Type B pancreatic cell (in vitro differentiated cells): ENCODE results near the gene CCDC3. TPM values are rescaled to one million over a fixed set of nuclear protein-coding genes. Genes with fewer than 3 reads are reported as not detected.

Experiments
- DNase-seq: peaks from one replicate; pipeline ENCODE4 v3.0.0; 2021; ENCODE audit warnings: mixed read lengths; ENCODE audit not compliant: unreplicated experiment; ENCODE audit errors: extremely low spot score
- H3K27ac Mint-ChIP-seq: 2 replicates; pipeline ENCODE4 v1.8.0; 2021; ENCODE audit warnings: mild to moderate bottlenecking, mixed read lengths
- H3K27me3 Mint-ChIP-seq: 2 replicates; pipeline ENCODE4 v1.8.0; 2021; ENCODE audit warnings: mixed read lengths
- H3K36me3 Mint-ChIP-seq: 2 replicates; pipeline ENCODE4 v1.8.0; 2021; ENCODE audit warnings: mixed read lengths
- H3K4me1 Mint-ChIP-seq: one replicate; pipeline ENCODE4 v1.8.0; 2021; ENCODE audit warnings: mixed read lengths; ENCODE audit not compliant: unreplicated experiment
- H3K4me3 Mint-ChIP-seq: 2 replicates; pipeline ENCODE4 v1.8.0; 2021; ENCODE audit warnings: mild to moderate bottlenecking, mixed read lengths
- H3K9me3 Mint-ChIP-seq: 2 replicates; pipeline ENCODE4 v1.8.0; 2021; ENCODE audit warnings: mixed read lengths
- total RNA-seq: library from RNA; stranded (reverse); gene quantifications from 2 replicates; pipeline ENCODE4 v1.2.1, GENCODE V29; 2021; ENCODE audit warnings: low replicate concordance
- TF ChIP-seq, protein P1 (sequence below): fragments of 200-600 bp; sonication (generic); conservative IDR thresholded peaks from 2 replicates; pipeline ENCODE4 v1.5.0; 2021; ENCODE audit warnings: antibody characterized with exemption, mild to moderate bottlenecking

CCDC3 gene
- total RNA-seq, 1 donor from 2014 or later: 17.6 TPM

DNA sequence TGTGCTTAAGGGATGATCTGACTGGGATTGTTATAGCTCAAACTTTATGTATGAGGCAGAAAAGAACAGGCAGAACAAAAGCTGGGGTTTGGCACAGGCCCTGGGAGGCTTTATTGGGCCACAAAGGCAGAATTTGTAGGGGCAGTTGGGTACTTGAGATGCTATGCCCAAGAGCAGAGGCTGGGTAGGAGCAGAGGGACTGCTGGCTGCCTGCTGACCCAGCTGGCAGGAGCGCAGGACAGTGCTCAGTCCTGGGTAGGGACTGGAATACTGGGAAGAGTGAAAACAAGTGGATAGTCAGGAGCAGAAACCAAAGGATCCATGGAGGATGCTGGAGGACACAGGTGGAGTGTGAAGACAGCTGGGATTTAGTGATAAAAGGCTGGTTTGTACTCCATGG lies 75.7 kb downstream of the CCDC3 start:
- H3K4me3 Mint-ChIP-seq: no peak overlapping the region
- peaks cover 4% of the 10 kb centered on the region for H3K9me3 Mint-ChIP-seq
- H3K4me1 Mint-ChIP-seq: peaks cover 13% of the 10 kb centered on the region
- no peak overlapping the region for H3K27ac Mint-ChIP-seq
- H3K36me3 Mint-ChIP-seq: peaks cover 12% of the 10 kb centered on the region
- DNase-seq: no peak
- TF ChIP-seq, protein P1, sequence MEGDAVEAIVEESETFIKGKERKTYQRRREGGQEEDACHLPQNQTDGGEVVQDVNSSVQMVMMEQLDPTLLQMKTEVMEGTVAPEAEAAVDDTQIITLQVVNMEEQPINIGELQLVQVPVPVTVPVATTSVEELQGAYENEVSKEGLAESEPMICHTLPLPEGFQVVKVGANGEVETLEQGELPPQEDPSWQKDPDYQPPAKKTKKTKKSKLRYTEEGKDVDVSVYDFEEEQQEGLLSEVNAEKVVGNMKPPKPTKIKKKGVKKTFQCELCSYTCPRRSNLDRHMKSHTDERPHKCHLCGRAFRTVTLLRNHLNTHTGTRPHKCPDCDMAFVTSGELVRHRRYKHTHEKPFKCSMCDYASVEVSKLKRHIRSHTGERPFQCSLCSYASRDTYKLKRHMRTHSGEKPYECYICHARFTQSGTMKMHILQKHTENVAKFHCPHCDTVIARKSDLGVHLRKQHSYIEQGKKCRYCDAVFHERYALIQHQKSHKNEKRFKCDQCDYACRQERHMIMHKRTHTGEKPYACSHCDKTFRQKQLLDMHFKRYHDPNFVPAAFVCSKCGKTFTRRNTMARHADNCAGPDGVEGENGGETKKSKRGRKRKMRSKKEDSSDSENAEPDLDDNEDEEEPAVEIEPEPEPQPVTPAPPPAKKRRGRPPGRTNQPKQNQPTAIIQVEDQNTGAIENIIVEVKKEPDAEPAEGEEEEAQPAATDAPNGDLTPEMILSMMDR: no peak
- H3K27me3 Mint-ChIP-seq: no peaks in the 10 kb centered on the region

DNA sequence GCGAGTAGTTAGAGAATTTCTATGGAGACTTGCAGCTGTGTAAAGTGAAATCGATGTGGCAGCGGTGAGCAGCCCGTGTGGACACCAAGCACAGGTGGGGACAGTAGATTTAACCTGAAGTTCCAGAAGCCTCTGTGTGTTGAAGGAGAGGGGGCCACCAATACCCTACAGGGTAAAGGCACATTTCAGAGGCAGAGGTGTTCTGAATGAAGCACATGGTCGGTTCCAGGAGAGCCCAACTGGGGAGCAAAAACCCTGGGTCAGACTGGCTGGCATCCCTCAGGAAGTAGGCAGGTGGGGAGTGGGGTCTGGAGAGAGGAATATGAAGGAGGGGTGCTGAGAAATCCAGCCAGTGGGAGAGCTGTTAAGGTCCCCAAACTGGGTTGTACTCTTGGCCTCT lies 76.6 kb downstream of the CCDC3 start:
- Mint-ChIP-seq H3K27me3 (no peaks in the 10 kb centered on the region), H3K4me3 (no peak overlapping the region), H3K27ac (no peak overlapping the region), H3K36me3 (peaks cover 12% of the 10 kb centered on the region), H3K9me3 (peaks cover 4% of the 10 kb centered on the region), H3K4me1 (peaks cover 15% of the 10 kb centered on the region)
- TF ChIP-seq, protein P1: no peak
- no peak for DNase-seq

DNA sequence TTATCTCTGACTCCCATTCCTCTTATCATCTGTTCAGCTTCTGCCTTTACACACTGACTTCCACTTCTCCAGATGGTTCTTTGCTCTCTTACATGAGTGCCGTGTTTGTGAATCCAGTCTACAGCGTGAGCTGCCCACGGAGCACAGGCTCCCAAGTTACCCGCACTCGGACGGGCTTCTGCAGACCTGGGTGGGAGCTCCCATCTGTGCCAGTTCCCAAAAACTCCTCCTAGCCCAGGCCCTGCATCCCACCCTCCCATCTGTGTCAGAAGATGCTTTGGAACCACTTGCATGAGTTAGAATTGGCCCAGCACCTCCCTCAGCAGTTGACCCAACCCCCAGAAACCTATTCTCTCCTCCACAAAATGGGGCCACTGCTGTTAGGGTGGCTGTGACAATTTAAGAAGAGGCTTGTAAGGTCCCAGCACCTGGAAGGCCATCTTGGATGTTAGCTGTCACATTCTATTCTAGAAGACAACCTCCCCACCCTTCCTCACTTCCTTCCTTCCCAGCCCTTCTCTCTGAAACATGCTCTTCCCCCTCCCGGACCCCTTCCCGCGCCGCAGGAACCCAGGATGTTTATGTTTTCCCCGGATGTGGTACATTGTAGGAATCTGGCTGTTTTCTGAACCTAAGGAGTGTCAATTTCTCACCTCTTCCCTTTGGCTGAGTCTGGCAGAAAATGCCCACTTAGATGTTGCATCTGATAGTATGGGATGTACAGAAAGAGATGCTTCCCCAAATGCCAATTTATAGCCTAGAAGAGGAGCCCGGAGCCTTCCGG lies 79.2 kb downstream of the CCDC3 start:
- no peak overlapping the region for H3K4me3 Mint-ChIP-seq
- DNase-seq: no peak
- H3K27me3 Mint-ChIP-seq: no peaks in the 10 kb centered on the region
- TF ChIP-seq, protein P1: no peak
- peaks cover 4% of the 10 kb centered on the region for H3K9me3 Mint-ChIP-seq
- no peak overlapping the region for H3K27ac Mint-ChIP-seq
- H3K4me1 Mint-ChIP-seq: peaks cover 15% of the 10 kb centered on the region
- peaks cover 8% of the 10 kb centered on the region for H3K36me3 Mint-ChIP-seq

DNA sequence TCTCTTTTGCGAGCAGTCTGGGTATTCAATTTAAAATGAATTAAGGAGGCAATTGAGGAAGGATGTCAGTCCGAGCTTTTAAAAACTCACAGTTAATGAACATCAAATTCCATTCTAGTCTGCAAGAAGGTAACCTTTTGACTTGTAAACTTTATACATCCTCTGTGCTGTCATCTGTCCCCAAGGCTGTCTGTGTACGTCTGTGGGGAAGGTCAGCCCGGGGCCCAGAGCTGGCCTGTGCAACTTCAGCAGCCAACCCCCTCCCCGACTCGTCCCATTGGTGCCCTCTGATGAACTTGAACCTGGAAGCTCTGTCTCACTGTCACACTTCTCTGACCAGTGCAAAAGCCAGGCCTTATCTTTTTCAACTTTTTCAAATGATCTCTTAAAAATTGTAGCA lies 80.3 kb downstream of the CCDC3 start:
- H3K27ac Mint-ChIP-seq: no peak overlapping the region
- H3K36me3 Mint-ChIP-seq: no peaks in the 10 kb centered on the region
- TF ChIP-seq, protein P1: no peak
- H3K4me1 Mint-ChIP-seq: peaks cover 15% of the 10 kb centered on the region
- no peak overlapping the region for H3K4me3 Mint-ChIP-seq
- DNase-seq: no peak
- no peaks in the 10 kb centered on the region for H3K9me3 Mint-ChIP-seq
- H3K27me3 Mint-ChIP-seq: no peaks in the 10 kb centered on the region

DNA sequence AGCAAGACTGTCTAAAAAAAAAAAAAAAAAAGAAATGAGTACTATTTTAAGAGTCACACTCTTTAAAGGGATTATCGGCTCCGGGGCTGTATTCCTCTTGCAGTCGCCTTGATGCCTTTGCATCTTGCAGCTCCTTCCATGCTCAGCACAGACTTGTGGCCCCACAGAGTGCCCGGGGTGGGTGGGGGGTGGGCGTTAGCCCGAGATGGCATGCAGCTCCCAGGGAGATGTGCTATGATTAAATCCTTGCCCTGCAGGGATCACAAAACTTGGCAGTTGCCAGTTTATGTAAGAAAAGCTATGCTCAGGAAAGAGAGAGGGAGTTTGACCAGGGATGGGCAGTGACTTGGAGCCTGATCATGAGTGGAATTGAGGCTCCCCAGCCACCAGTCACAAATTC lies 81.9 kb downstream of the CCDC3 start:
- peaks cover 15% of the 10 kb centered on the region for H3K4me1 Mint-ChIP-seq
- no peaks in the 10 kb centered on the region for H3K27me3 Mint-ChIP-seq
- TF ChIP-seq, protein P1: no peak
- no peak overlapping the region for H3K4me3 Mint-ChIP-seq
- no peak overlapping the region for H3K27ac Mint-ChIP-seq
- H3K9me3 Mint-ChIP-seq: no peaks in the 10 kb centered on the region
- H3K36me3 Mint-ChIP-seq: no peaks in the 10 kb centered on the region
- DNase-seq: no peak
